HG02981 (cell line): ENCODE results near the gene MYOZ1.
"Not testable (repeated sequence)": the region's sequence is repeated elsewhere in the genome, so short reads cannot be mapped to it uniquely, and the experiment has no call there.

Experiments
- ATAC-seq: cut with Tn5 transposase; IDR thresholded peaks from one replicate; pipeline ENCODE4 v1.9.1; 2021; ENCODE audit warnings: mild to moderate bottlenecking, moderate library complexity; ENCODE audit not compliant: unreplicated experiment

MYOZ1 gene

GRCh38 chr10:73641328-73642060, at the start of gene MYOZ1:
MYOZ1 (minus strand) TSS chr10:73641474; CDS start chr10:73640017, 1,457 bp downstream.
- ATAC-seq, result no peak

- ATAC-seq, result not testable (repeated sequence)
Observed at GRCh38 chr10:73690755-73691154, 49.5 kb upstream of the MYOZ1 start.

- ATAC-seq, result not testable (repeated sequence)
Observed at GRCh38 chr10:73689596-73689995, 48.3 kb upstream of the MYOZ1 start.

- not testable (repeated sequence) for ATAC-seq
Observed at GRCh38 chr10:73687641-73688040, 46.4 kb upstream of the MYOZ1 start.

GRCh38 chr10:73674546-73674945, 33.3 kb upstream of the MYOZ1 start:
- not testable (repeated sequence) for ATAC-seq

GRCh38 chr10:73668378-73668777, 27.1 kb upstream of the MYOZ1 start:
- ATAC-seq, result not testable (repeated sequence)

GRCh38 chr10:73666153-73666809, 25.0 kb upstream of the MYOZ1 start:
- not testable (repeated sequence) for ATAC-seq

- ATAC-seq, result not testable (repeated sequence)
Observed at GRCh38 chr10:73665581-73665980, 24.3 kb upstream of the MYOZ1 start.

- not testable (repeated sequence) for ATAC-seq
Observed at GRCh38 chr10:73664156-73665040, 23.1 kb upstream of the MYOZ1 start.

GRCh38 chr10:73663621-73664020, 22.3 kb upstream of the MYOZ1 start:
- ATAC-seq, result not testable (repeated sequence)

GRCh38 chr10:73662705-73663104, 21.4 kb upstream of the MYOZ1 start:
- not testable (repeated sequence) for ATAC-seq

GRCh38 chr10:73655990-73656298, 14.7 kb upstream of the MYOZ1 start, which contains the start of gene SYNPO2L:
SYNPO2L (minus strand) TSS chr10:73656029; CDS start chr10:73655922, 107 bp downstream.
- no peak for ATAC-seq

- no peak for ATAC-seq
Observed at GRCh38 chr10:73655257-73655989, 14.1 kb upstream of the MYOZ1 start.

- ATAC-seq, result no peak
Observed at GRCh38 chr10:73653701-73654100, 12.4 kb upstream of the MYOZ1 start.

GRCh38 chr10:73653195-73653594, 11.9 kb upstream of the MYOZ1 start:
- ATAC-seq, result no peak

- ATAC-seq, result peak; percentile 57
Observed at GRCh38 chr10:73650537-73651331, 9.5 kb upstream of the MYOZ1 start.

GRCh38 chr10:73649876-73650536, 8.7 kb upstream of the MYOZ1 start:
- no peak for ATAC-seq

- no peak for ATAC-seq
Observed at GRCh38 chr10:73648975-73649829, 7.9 kb upstream of the MYOZ1 start.
